GM19351 (cell line): ENCODE results near the gene KIF16B.
A peak's percentile ranks its signal among the peaks of the same experiment; 100 is the strongest.
"Not testable (repeated sequence)": the region's sequence is repeated elsewhere in the genome, so short reads cannot be mapped to it uniquely, and the experiment has no call there.

Experiments
- ATAC-seq: cut with Tn5 transposase; IDR thresholded peaks from one replicate; pipeline ENCODE4 v1.9.1; 2021; ENCODE audit warnings: mild to moderate bottlenecking, moderate library complexity; ENCODE audit not compliant: unreplicated experiment

The KIF16B gene

DNA sequence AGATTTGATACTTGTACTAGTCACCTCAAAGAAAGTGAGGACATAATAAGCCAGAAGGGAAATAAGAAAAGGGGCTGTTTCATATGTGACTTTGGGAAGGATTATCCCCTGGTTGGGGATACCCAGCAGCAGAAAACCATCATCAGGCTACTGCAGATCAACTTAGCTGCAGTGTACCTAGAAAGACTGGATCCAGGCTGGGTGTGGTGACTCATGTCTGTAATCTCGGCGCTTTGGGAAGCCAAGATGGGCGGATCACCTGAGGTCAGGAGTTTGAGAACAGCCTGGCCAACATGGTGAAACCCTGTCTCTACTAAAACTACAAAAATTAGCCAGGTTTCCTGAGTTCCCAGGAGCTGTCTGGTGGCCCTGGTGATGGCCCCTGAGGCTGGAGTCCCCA, 23.2 kb upstream of the KIF16B start:
- ATAC-seq, result not testable (repeated sequence)

DNA sequence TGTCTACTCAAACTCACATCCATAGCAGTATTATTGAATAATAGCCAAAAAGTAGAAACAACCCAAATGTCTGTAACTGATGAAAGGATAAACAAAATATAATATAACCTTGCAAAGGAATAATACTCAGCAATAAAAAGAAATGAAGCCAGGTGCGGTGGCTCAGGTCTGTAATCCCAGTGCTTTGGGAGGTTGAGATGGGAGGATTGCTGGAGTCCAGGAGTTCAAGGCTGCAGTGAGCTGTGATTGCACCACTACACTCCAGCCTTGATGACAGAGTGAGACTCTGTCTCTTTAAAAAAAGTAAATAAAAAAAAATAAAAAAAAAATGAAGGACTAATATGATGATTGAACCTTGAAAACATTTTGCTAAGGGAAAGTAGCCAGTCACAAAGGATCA, 22.1 kb upstream of the KIF16B start:
- no peak for ATAC-seq

DNA sequence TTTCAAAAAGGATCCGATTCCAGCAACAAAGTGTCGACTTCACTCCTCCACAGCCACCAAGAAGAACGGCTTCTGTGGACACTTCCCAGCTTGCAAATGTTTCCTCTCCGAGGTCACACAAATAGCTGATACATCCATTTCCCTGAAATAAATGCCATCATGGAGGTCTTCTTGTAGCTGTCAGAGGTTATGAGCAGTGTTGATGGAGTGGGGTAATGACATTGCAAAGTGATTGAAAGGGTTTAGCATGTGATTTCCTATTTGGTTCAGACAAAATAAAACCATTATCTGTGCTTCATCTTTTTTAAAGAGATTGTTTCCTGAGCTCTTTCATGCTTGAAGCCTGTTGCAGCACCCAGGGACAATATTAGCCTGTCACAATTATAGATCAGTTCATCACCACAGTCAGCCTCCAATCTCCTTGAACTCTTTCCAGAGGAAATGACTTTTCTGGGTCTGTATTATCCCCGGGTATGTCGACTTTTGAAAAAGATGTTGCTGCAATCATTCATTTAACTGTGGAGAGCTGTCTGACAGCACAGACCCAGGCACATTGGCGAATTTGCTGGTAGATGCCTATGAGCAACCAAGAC, 16.9 kb upstream of the KIF16B start:
- no peak for ATAC-seq

DNA sequence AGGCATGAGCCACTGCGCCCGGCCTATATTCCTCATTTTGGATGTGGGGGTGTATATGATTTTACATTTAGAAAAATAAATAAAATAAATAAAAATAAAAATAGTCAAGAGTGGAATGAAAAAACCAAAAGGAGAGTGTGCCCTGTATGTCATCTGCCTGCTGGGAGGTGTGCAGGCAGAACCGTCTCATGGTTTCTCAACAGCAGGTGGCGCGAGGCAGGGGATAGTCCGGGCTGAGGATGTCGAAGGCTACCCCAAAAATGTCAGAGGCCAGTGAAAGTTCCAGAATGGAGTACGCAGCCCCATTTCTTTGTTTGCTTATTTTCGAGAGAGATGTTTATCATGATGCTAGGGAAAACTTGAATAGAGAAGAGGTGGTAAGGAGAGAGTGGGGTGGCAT, 16.4 kb upstream of the KIF16B start:
- no peak for ATAC-seq

DNA sequence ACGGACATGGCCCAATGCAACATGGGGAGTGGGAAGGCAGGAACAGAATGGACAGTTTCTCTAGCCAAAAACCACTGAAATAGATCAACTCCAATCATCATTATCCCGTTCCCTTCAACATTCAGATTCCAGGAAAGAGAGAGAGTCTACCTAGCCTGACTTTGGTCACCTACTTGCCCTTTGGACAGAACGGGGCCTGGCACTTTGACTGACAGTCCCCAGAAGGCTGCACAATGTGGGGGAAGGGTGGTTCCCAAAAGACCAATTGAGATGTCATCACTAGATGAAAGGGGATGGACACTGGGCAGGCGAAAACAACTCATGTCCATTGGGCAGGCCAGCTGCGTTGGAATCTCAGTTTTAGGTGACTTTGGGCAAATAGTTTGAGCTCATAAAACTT, 15.0 kb upstream of the KIF16B start:
- ATAC-seq, result no peak

DNA sequence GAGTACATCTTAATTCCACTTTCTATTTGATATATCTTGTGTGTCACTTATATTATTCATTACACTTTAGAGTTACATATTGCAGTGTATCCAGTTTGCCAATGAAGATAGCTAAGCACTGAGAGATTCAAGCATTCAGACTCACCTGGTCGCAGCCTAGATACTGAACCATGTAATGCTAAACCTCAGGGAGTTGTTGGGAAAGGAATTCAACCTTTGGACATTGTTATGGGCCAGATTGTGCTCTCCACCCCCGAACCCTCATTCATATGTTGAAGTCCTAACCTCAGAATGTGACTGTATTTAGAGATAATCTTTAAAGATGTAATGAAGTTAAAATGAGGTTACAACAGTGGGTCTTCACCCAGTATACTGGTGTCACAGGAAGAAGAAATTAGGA, 13.8 kb upstream of the KIF16B start:
- no peak for ATAC-seq

DNA sequence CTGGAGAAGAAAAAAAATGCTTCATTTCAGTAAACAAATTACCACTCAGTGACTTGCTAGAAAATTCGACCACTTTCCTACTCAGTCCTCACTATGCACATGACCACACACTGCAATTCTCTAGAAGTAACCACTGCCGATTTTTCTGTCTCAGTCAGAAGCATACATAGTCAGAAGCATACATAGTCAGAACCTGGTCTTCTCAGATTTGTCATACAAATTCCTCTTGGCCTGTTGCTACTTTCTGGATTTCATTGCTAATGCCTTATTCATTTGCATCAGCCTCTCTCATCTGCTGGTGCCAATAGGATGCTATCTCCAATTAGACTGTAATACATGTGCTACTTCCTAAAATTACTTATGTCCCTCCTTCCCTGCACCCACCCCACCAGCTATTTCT, 10.2 kb upstream of the KIF16B start:
- ATAC-seq, result no peak

DNA sequence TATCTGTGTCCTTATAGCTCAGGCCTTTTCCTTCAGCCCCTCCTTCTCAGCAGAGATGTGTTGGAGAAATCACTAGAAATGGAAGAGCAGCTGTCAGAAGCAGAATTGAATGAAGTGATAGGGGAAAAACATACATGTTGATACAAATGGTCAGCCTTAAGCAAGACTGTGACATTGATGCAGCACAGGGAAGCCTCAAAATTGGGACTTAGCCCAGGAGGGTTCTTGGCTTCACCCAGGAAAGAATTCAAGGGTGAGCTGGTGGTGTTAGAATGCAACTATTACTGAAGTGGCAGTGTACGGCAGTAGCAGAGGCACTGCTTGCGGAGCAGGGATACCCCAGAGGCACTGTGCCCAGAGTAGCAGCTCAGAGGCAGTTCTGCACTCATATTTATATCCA, 8.0 kb upstream of the KIF16B start:
- no peak for ATAC-seq

DNA sequence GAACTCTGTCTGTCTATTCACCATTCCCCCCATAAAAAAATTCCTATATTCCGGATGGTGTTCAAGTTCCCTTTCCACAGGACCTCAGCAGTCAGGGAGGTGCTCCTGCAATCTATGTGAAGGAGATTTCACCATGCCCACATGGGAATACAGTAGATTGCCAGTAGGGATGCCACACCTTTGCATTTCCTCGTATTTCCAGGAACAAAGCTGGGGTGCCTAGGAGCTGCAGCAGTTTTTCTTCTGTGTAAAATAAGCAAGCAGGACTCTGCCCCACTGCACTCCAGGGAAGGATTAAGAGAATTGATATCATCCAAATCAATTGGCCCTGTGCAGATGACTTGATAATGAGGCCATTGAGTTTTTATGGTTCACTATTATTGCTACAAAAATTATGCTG, 7.4 kb upstream of the KIF16B start:
- ATAC-seq, result no peak

DNA sequence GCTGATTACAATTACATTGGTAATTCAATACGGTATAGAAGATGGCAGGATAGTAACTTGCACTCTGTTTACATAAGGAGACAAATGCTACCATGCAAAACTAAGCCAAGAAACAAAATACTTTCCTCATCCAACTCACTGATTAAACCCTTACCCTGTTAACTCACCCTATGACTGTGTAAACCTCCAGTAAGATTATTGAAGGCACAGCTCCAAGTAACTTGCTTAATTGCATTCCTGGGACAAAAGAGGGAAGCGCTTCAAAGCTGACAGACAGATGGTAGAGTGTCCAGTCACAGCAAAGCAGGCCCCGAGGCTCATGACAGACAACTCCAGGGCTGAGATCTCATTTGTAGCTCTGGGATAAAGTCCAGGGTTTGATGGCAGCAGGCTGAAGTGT, 6.9 kb upstream of the KIF16B start:
- no peak for ATAC-seq

DNA sequence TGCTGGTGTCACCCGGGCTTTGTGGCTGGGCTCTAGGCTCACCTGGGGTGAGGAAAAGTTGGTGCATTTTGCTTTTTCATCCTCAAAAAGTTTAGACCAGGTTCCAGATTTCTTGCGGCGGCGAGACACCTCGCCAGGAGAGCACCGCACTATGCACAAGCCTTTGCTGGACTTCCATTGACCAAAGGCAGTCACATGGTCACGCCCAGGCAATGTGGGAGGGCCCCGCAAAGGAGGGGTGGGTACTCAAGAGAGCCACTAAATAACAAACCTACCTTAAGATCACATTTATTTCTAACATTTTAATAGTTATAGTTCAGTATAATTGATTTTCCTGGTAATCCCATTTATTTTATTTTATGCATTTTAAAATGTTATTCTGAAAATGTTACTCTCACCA, 3.0 kb upstream of the KIF16B start:
- no peak for ATAC-seq

DNA sequence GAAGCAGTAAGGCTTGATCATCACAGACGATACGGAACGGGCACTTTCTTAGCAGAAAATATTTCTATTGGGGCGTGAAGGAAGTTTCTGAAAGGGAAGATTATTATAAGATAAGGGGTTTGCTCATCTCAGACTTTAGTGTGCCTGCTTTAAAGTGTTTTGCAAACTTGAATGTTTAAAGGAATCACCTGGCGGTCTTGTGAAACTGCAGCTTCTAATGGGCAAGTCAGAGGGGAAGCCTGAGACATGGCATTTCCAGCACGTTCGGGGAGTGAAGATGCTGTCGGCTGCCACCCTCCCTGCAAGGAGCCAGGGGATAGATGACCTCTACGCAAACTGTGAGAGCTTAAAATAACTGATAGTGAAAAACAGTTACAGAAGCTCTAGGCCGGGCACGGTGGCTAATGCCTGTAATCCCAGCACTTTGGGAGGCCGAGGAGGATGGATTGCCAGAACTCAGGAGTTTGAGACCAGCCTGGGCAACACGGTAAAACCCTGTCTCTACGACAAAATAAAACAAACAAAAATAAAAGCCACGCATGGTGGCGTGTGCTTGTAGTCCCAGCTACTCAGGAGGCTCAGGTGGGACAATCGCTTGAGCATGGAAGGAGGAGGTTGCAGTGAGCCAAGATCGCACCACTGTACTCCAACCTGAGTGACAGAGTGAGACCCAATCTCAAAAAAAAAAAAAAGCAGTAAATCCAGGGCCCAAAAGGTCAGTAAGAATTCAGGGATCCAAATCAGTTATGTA, 2.3 kb upstream of the KIF16B start:
- no peak for ATAC-seq

DNA sequence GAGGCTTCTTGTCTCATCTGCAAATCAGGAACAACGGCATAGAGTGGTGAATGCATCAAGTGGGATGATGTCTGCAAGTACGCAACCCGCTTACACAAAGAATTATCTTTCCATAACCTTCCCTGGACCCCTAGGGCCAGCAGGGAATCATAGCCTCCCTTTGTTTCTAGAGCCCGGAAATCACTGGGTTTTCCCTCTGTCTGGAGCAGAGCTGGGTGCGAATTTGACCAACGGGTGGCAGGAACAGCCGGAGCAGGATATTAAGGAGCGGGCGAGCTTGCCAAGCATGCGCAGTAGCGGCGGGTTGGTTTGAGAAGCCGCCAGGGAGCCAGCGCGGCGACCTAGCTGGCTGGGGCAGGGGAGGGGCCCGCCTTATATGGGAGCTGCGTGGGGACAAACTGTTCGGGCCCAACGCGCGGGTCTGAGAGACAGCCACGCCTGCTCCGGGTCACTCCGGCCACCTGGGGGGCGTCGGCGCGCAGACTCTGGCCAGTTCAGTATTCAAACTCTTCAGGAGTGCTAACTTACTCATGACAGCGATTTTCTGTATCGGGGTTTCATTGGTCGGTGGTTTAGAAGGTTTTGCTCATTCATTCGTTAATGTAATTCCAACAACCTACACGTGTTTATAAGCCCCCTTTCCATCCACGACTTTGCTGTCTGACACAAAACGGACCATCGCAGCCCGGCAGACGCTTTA, 1.6 kb upstream of the KIF16B start:
- peak; percentile 75 for ATAC-seq

DNA sequence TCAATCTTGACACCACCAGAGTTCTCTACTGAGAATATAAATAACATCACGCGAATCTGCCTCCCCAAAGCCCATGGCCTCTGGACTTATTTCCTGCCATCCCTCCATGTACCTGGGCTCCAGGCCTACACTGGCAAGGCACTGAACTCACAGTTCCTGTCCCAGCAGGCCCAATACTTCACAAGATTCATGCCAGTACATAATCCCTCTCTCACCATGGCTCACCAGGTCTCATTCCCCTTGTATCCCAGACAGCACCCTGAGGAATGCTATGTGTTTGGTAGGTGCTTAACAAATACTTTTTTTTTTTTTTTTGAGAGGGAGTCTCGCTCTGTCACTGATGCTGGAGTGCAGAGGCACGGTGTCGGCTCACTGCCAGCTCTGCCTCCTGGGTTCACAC, 1.9 kb downstream of the KIF16B start:
- no peak for ATAC-seq

DNA sequence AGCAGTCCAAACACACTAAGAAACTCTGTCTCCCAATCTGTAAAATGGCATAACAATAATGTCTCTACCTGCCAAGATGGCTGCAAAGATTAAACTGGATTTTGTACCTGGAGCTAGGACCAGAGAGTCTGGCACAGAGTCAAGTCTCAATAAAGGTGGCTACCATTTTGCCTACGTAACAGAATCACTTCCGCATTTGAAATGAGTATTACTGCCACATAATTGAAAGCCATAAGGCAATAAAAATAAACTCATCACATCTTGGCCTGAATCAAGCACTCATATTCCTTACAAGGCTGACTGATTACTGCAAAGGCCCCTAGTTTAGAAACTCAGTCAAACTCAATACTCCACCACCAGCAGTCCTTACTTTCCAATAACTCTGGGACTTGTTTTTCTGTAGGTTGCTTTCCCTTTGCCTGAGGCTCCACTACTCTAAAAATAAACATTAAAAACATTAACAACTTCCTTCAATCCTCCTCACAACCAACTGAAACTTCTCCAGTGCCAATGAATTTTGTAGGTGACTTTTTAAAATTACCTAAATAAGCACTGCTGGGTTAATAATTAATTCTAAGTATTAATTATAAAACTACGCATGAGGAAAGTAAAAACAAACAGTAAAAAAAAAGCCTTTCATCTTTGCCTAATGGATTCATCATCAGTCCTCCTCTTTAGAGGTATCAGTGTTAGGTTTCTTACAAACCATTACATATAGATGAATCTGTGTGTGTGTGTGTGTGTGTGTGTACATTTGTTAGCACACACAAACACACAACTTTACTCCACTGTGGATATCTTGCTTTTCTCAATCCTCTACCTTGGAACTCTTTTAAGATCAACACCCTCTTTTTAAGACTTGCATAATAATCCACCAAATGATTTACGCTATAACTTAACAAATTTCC, 3.7 kb downstream of the KIF16B start:
- no peak for ATAC-seq

DNA sequence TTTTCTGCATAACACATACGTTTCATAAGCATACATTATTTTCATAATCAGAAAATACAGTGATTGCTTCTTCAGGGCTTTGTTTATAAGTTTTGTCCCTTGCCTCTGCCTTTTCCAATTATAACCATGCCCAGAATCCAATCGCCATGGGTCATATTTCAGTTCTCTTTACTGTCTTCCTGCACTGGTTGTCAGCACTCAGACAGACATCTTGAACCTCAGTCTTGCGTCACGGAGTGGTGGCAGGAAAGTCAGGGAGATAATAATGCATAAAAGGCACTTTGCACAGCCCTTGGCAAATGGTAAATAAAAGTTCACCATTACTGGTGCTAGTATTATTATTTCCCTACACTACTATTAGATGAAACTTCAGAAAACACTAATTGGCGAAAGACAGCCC, 7.2 kb downstream of the KIF16B start:
- ATAC-seq, result no peak

DNA sequence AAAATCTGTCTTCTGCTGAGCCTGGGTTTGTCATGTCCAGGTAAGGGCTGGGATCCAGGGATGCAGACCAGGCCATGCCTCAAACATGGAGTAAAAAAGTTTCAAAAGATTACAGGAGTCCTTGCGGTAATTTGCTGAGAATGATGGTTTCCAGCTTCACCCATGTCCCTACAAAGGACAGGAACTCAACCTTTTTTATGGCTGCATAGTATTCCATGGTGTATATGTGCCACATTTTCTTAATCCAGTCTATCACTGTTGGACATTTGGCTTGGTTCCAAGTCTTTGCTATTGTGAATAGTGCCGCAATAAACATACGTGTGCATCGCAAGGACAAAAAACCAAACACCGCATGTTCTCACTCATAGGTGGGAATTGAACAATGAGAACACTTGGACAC, 9.2 kb downstream of the KIF16B start:
- ATAC-seq, result not testable (repeated sequence)

DNA sequence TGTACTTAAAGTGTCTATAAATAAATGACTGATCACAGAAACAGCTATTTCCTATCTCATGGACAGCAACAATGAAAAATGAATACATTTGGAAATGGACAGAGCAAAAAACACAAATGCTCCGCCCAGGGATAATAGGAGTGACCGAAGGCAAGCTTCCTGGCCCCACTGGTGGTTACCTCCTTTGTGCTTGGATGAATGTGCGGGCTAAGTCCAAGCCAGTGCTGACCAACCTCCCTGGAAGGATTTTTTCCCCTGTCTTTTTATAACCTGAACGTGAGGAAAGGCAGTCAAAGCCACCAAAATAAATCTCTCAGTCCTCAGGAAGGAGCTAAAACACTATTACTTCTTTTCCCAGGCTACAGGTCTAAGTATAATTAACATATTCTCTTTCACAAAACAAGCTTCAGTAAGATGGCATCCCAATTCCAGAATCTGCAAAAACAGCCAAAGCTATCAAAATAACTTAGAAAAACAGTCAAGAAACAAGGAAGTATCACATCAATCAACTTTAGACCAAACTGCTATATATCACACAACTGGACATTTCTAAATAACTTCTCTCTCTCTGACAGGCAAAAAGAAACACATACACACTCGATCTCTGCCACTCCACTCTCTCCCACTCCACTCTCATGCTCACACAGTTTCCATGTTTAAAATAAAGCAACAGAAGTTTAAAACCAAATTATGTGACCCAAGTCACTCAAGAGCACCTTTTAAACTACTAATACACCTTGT, 10.0 kb downstream of the KIF16B start:
- no peak for ATAC-seq

DNA sequence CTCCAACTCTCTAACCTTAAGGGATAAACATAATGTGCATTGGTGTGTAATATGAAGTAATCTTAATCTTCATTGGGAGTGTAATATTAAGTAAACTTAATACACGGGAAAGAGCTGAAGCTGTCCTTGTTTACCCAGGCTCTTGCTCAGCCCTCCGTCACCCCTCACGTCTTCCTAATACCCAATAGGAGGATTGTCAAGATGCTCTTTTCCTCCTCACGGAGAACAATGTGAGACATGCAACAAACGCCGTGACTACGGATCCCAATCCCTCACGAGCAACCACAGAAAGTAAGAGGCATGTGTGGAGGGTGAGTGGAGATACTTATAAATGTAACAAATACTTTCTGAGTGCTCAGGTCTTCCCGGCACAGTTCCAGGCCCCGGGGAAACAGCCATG, 11.0 kb downstream of the KIF16B start:
- no peak for ATAC-seq

DNA sequence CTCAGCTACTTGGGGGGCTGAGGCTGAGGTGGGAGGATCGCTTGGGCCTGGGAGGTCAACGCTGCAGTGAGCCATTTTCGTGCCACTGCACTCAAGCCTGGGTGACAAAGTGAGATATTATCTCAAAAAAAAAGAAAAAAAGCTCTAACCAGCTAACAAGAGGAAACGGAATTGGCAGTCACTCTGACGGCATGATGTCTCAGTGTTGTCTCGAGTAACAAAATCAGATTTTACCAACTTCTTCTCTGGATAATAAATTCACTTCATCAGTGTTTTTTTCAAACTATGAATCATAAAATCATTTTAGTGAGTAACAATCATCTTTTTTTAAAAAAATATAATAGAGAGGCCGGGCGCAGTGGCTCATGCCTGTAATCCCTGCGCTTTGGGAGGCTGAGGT, 12.6 kb downstream of the KIF16B start:
- ATAC-seq, result no peak

DNA sequence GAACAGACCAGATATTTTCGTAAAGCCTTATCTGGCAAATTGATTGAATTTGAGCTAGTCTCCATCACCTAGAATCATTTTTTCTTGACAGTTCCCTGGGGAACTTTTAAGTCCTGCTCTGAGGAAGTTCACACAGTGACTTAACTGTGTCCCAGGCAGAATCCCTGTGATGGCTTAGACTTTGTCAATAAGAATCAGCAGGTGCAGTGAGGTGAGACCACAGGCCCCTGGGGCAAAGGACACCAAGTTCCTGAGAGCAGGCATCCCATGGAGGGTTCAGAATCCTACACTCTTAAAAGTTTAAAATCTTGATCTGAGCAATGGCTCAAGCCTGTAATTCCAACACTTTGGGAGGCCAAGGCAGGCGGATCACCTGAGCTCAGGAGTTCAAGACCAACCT, 13.0 kb downstream of the KIF16B start:
- ATAC-seq, result no peak
